Heart right ventricle (tissue), 16 donors: ENCODE results near the gene TSSK2. TPM values are rescaled to one million over a fixed set of nuclear protein-coding genes. Genes with fewer than 3 reads are reported as not detected.

Experiments
- ATAC-seq, 8 donors: fragments of 200-7000 bp; cut with Tn5 transposase; one replicate each; pipeline ENCODE4 v1.9.1; 2020; ENCODE audit warnings: mild to moderate bottlenecking in 8 of 8, moderate library complexity in 8 of 8, moderate number of reproducible peaks in 1 of 8
- DNase-seq, 2 donors: peaks; one replicate each; pipeline ENCODE4 v3.0.0-alpha.2; 2020
- H3K27ac ChIP-seq, 10 donors: fragments of 200-600 bp; sonication (generic) in 2 of 10; one replicate each; pipeline versions ENCODE4 v1.5.0 to v1.8.0; 2020 to 2022; ENCODE audit warnings: mild to moderate bottlenecking in 3 of 10
- H3K27me3 ChIP-seq, 7 donors: fragments of 200-600 bp; one replicate each; pipeline ENCODE4 v1.8.0; 2021 to 2022; ENCODE audit warnings: mild to moderate bottlenecking in 2 of 7
- H3K36me3 ChIP-seq, 9 donors: fragments of 200-600 bp; sonication (generic) in 1 of 9; one replicate each; pipeline versions ENCODE4 v1.5.0 to v1.8.0; 2020 to 2022; ENCODE audit warnings: mild to moderate bottlenecking in 2 of 9
- H3K4me1 ChIP-seq, 9 donors: fragments of 200-600 bp; sonication (generic) in 1 of 9; one replicate each; pipeline versions ENCODE4 v1.5.0 to v1.8.0; 2020 to 2022; ENCODE audit warnings: mild to moderate bottlenecking in 4 of 9
- H3K4me3 ChIP-seq, 10 donors: fragments of 200-600 bp; sonication (generic) in 2 of 10; one replicate each; pipeline versions ENCODE4 v1.5.0 to v1.8.0; 2020 to 2022; ENCODE audit warnings: mild to moderate bottlenecking in 7 of 10, moderate library complexity in 2 of 10
- H3K9me3 ChIP-seq, 11 donors: fragments of 200-600 bp in 10 of 11; sonication (generic) in 2 of 11; one replicate each; pipeline versions ENCODE4 v1.5.0 to v1.8.0; 2013 to 2022; ENCODE audit warnings: mild to moderate bottlenecking in 2 of 11, control low read depth in 1 of 11, moderate library complexity in 1 of 11
- WGBS, 2 donors: extraction: QIAGEN DNeasy Blood & Tissue Kit; methylation state at CpG; one replicate each; pipeline ENCODE4 v1.1.7; 2013; ENCODE audit warnings: inconsistent platforms in 1 of 2; 5-methylcytosine and 5-hydroxymethylcytosine counted together
- intact Hi-C, 10 donors: fragments of 100-400 bp; cut with DNase I; formaldehyde crosslinking; loops; one replicate each; pipeline versions ENCODE4 v1.11.1 to v1.14.2; 2022
- polyA plus RNA-seq, 2 donors: library from polyadenylated mRNA; stranded (reverse); fragments of 200-250 nt; gene quantifications; one replicate each; pipeline ENCODE4 v1.2.3, GENCODE V29; 2013
- total RNA-seq, 10 donors: library from RNA; stranded (reverse); fragmentation: NEBNext Ultra II Directional in 3 of 10; extraction: Animal tissue kit (Norgen Biotek cat#: 25700) in 3 of 10; gene quantifications; one replicate each; pipeline versions ENCODE4 v1.2.1 to v1.2.4, GENCODE V29; 2021 to 2023
- TF ChIP-seq, protein P1 (sequence below), 9 donors: fragments of 200-600 bp; sonication (generic) in 2 of 9; IDR thresholded peaks; one replicate each; pipeline versions ENCODE4 v1.5.0 to v1.8.0; 2021 to 2022; ENCODE audit warnings: antibody characterized with exemption in 9 of 9, mild to moderate bottlenecking in 5 of 9, moderate library complexity in 1 of 9
- donor health status: Arrhythmogenic right ventricular cardiomyopathy.
- donor health status: ischemic (EF 13 %, LVEDD 7.1; RV severe dilation, severe dysfunction).
- donor health status: healthy with polysubstance abuse.
- donor health status: DM: no; HTN: yes; CAD: no.
- donor health status: DM: no; HTN: no; CAD: no.
- donor health status: ischemic (EF 25% LVEDD 6.9; RV normal size, moderate dysfunction).
- donor health status: ischemic (EF 25% LVEDD 5.7; RV mildly dilated, moderate dysfunction).
- donor health status: healthy.
- donor health status: DM: yes; HTN: yes; CAD: no.
- donor health status: Ischemic cardiomyopathy.
- donor health status: ischemic (EF 35%, LVEDD 5.7; RV mildly dilated, moderate dysfunction).
- donor health status: nonischemic (EF 11% LVEDD 7.7; RV severe dilation, severe dysfunction).
- donor health status: DM: yes; HTN: yes; CAD: no.
- donor health status: PGD.
- donor health status: ischemic (EF 29% LVEDD 5.4; RV normal size, mild dysfunction).
- donor health status: nonischemic (EF 23%, LVEDD 6.1; RV moderate dilation, normal function).

Gene TSSK2
- total and polyA plus RNA-seq, 12 donors = 0.14 to 0.37 (median 0.19) TPM; not detected in 9

DNA sequence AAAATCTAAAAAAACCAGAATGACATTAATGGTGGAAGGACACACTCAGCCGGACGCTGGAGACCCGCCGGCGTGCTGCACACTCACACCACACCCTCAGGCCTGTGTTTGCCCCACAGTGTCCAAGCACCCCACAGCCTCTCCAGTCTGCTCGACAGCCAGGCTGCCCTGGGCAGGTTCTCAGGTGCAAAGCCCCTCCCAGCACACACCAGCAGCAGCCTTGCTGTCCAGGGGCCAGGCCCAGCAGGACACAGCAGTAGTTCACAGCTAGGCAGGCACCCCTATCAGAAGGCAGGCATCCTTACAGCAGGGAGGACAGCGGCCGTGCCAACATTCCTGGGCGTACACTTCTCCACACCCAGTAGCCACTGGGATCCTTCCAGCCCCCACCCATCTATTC is 49.1 kb downstream of the TSSK2 start:
- Histone ChIP-seq H3K4me1 (peaks cover 8 to 40% (median 24%) of the 10 kb centered on the region in 9 donors), H3K27me3 (no peaks in the 10 kb centered on the region), H3K4me3 (no peak overlapping the region), H3K36me3 (peaks cover 0 to 11% (median 0%) of the 10 kb centered on the region in 9 donors), H3K27ac (peak overlapping the region in 2 of 10 donors; percentile 90 to 91), H3K9me3 (no peaks in the 10 kb centered on the region)
- ATAC-seq (no peak), DNase-seq (no peak)
- TF ChIP-seq, protein P1, sequence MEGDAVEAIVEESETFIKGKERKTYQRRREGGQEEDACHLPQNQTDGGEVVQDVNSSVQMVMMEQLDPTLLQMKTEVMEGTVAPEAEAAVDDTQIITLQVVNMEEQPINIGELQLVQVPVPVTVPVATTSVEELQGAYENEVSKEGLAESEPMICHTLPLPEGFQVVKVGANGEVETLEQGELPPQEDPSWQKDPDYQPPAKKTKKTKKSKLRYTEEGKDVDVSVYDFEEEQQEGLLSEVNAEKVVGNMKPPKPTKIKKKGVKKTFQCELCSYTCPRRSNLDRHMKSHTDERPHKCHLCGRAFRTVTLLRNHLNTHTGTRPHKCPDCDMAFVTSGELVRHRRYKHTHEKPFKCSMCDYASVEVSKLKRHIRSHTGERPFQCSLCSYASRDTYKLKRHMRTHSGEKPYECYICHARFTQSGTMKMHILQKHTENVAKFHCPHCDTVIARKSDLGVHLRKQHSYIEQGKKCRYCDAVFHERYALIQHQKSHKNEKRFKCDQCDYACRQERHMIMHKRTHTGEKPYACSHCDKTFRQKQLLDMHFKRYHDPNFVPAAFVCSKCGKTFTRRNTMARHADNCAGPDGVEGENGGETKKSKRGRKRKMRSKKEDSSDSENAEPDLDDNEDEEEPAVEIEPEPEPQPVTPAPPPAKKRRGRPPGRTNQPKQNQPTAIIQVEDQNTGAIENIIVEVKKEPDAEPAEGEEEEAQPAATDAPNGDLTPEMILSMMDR (IDR thresholded peaks at IDR 0.05) = no peak
- 95 to 96% methylated on average over 9 of the region's 9 CpGs for WGBS, 2 donors
- intact Hi-C loops = loop anchor here in 2 of 10 donors (10.0 kb wide), 1 partner anchor 185 kb away; no protein-coding TSS in a partner anchor

- peaks cover 8 to 36% (median 24%) of the 10 kb centered on the region in 9 donors for H3K4me1 ChIP-seq
- DNase-seq = no peak
- no peaks in the 10 kb centered on the region for H3K9me3 ChIP-seq
- 88 to 91% methylated on average over 11 of the region's 11 CpGs for WGBS, 2 donors
- intact Hi-C loops = loop anchor here in 2 of 10 donors (10.0 kb wide), 1 partner anchor 184 kb away; no protein-coding TSS in a partner anchor
- TF ChIP-seq, protein P1 (IDR thresholded peaks at IDR 0.05) = no peak
- no peaks in the 10 kb centered on the region for H3K27me3 ChIP-seq
- H3K36me3 ChIP-seq = peaks cover 0 to 11% (median 0%) of the 10 kb centered on the region in 9 donors
- H3K27ac ChIP-seq = no peak overlapping the region
- ATAC-seq = no peak
- no peak overlapping the region for H3K4me3 ChIP-seq
These were observed 49.8 kb downstream of the TSSK2 start for GRCh38 chr22:19180740-19181410.

- TF ChIP-seq, protein P1 (IDR thresholded peaks at IDR 0.05) = no peak
- Histone ChIP-seq H3K27me3 (no peaks in the 10 kb centered on the region), H3K4me1 (peaks cover 7 to 26% (median 18%) of the 10 kb centered on the region in 9 donors), H3K36me3 (peaks cover 0 to 13% (median 0%) of the 10 kb centered on the region in 9 donors), H3K27ac (no peak overlapping the region), H3K9me3 (no peaks in the 10 kb centered on the region), H3K4me3 (no peak overlapping the region)
- intact Hi-C loops = loop anchor here in 2 of 10 donors (10.0 kb wide), 1 partner anchor 183 kb away; no protein-coding TSS in a partner anchor
- WGBS, 2 donors = 76 to 81% methylated on average over 12 of the region's 12 CpGs
- no peak for ATAC-seq
- no peak for DNase-seq
These were observed 50.8 kb downstream of the TSSK2 start for GRCh38 chr22:19181786-19182471.

Other genes with a start within 250 kb of the TSSK2 start
- 10 to 100 TPM in 3 of 10 donors, 1 to 10 TPM in 7; 5.6 to 17.5 (median 8.0) TPM for gene DGCR6, start 225.0 kb upstream of the TSSK2 start, total RNA-seq
- 10 to 100 TPM in 1 of 2 donors, 1 to 10 TPM in 1; 4.4 to 12.2 TPM for gene DGCR6, start 225.0 kb upstream of the TSSK2 start, polyA plus RNA-seq
- gene PRODH, start 195.0 kb upstream of the TSSK2 start, total RNA-seq = 10 to 100 TPM in 2 of 10 donors, 1 to 10 TPM in 8; 1.2 to 23.7 (median 6.4) TPM
- gene PRODH, start 195.0 kb upstream of the TSSK2 start, polyA plus RNA-seq = 10 to 100 TPM in 1 of 2 donors, 1 to 10 TPM in 1; 4.1 to 14.4 TPM
- 10 to 100 TPM; 27.0 to 58.0 (median 42.2) TPM for gene DGCR2, start 8.9 kb upstream of the TSSK2 start, total RNA-seq
- gene DGCR2, start 8.9 kb upstream of the TSSK2 start, polyA plus RNA-seq = 10 to 100 TPM; 17.0 to 28.5 TPM
- 10 to 100 TPM in 3 of 10 donors, 1 to 10 TPM in 7; 7.5 to 11.5 (median 9.2) TPM for gene ESS2, start 13.3 kb downstream of the TSSK2 start, total RNA-seq
- gene ESS2, start 13.3 kb downstream of the TSSK2 start, polyA plus RNA-seq = 10 to 100 TPM; 12.4 to 14.3 TPM
- gene GSC2, start 19.0 kb downstream of the TSSK2 start, total RNA-seq = not detected
- not detected for gene GSC2, start 19.0 kb downstream of the TSSK2 start, polyA plus RNA-seq
- 10 to 100 TPM; 14.8 to 29.1 (median 19.9) TPM for gene SLC25A1, start 47.4 kb downstream of the TSSK2 start, total RNA-seq
- 10 to 100 TPM; 23.1 to 31.9 TPM for gene SLC25A1, start 47.4 kb downstream of the TSSK2 start, polyA plus RNA-seq
- gene CLTCL1, start 160.4 kb downstream of the TSSK2 start, total RNA-seq = 10 to 100 TPM in 8 of 10 donors, 1 to 10 TPM in 2; 7.1 to 21.9 (median 13.6) TPM
- 1 to 10 TPM; 5.4 to 9.9 TPM for gene CLTCL1, start 160.4 kb downstream of the TSSK2 start, polyA plus RNA-seq